GM12864 (cell line): ENCODE measurements around the gene GIMAP8.
A peak's percentile ranks its signal among the peaks of the same experiment; 100 is the strongest.

Experiments
- DNase-seq: peaks from one replicate; pipeline ENCODE4 v3.0.0-alpha.2; 2011; ENCODE audit warnings: low read depth
- H3K4me3 ChIP-seq: 2 replicates; pipeline ENCODE4 v1.5.1; 2011; ENCODE audit warnings: mild to moderate bottlenecking, low read depth, low read length, control low read depth
- TF ChIP-seq, protein P1 (sequence below): IDR thresholded peaks from 2 replicates; pipeline ENCODE4 v1.5.1; 2011; ENCODE audit warnings: low read depth, mild to moderate bottlenecking, moderate library complexity, low read length, control low read depth, inconsistent platforms; ENCODE audit errors: missing control alignments

The GIMAP8 gene

DNA sequence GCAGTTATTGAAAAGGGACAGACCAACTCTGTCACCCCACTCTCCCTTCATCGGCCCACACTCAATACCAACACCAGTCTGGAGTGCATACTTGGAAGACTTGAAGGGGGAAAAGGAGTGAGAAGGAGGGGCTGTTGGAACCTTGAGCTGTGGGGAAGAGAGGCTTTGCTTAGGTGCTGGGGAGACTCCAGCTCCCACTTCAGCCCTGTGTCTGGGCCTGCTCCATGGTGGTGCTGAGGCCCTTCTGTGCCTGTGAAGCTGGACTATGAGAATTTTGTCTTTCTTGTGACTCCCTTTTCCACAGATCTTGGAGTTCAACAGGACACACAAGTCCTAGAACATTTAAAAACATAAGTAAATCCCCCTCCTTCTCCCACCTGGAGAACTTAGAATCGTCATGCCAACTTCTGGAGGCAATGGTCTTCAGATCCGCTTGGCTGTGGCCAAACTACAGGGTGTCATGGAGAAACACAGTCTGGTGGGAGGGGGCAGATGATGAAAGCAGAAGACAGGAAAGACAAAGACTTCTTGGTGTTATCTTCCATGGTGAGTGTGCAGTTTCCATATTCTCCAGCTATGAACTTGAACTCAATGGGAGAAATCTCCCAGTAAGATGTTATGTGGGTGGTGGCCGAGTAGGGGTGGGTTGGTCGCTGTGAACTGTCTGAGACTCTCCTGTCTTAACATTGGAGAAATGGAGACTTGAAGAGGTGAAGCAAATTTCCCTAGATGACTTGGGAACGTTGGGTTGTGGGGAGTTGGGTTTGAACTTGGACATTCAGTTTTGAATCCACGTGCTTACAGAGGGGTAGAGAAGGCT lies 18.4 kb upstream of the GIMAP8 start:
- DNase-seq = no peak
- TF ChIP-seq, protein P1, sequence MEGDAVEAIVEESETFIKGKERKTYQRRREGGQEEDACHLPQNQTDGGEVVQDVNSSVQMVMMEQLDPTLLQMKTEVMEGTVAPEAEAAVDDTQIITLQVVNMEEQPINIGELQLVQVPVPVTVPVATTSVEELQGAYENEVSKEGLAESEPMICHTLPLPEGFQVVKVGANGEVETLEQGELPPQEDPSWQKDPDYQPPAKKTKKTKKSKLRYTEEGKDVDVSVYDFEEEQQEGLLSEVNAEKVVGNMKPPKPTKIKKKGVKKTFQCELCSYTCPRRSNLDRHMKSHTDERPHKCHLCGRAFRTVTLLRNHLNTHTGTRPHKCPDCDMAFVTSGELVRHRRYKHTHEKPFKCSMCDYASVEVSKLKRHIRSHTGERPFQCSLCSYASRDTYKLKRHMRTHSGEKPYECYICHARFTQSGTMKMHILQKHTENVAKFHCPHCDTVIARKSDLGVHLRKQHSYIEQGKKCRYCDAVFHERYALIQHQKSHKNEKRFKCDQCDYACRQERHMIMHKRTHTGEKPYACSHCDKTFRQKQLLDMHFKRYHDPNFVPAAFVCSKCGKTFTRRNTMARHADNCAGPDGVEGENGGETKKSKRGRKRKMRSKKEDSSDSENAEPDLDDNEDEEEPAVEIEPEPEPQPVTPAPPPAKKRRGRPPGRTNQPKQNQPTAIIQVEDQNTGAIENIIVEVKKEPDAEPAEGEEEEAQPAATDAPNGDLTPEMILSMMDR = no peak
- H3K4me3 ChIP-seq = no peak overlapping the region

DNA sequence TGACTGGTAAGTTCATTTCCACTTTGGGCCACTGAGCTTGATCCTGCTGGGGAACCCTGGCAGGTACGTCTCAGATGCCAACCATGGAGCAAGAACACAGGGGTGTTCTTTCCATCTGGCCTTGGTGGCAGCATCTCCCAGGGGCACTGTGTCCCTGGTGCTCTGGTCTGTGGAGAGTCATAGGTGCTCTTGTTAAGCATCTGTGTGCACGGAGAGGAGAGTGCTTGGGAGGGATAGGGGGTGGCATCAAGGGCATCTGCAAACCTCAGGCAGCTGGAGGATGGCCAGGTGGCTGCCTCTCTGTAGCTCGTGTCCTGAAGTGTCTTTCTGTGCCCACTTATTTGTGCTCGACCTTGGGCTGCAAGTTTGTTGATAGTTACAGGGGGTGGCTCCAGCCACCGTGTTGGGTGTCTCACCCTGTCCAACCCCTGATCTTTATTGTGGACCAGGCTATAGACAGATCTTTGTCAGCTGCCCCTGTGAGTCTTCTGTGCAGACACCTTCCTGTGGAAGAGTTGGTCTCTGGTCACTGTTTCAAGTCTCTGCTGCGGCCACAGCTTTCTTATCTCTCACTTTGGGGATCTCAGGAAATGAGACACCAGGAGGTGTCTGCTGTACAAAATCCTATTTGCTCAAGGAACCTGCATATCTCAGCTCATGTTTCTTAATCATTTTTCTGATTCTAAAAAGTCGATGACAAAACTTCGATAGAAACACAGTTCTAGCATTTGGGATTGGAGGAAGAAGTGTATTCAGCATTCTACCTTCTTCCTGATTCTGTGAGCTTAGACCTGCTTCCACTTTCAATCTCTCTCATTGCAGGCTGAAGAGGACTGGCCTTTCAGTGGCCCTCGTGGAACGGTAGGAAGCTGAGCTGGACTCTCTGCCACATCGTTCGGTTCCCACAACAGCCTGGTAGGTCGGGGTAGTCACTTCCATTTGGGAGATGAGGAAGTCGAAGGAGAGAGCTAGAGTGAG lies 17.2 kb upstream of the GIMAP8 start:
- DNase-seq = no peak
- TF ChIP-seq, protein P1 = no peak
- H3K4me3 ChIP-seq = peak overlapping the region; percentile 62

DNA sequence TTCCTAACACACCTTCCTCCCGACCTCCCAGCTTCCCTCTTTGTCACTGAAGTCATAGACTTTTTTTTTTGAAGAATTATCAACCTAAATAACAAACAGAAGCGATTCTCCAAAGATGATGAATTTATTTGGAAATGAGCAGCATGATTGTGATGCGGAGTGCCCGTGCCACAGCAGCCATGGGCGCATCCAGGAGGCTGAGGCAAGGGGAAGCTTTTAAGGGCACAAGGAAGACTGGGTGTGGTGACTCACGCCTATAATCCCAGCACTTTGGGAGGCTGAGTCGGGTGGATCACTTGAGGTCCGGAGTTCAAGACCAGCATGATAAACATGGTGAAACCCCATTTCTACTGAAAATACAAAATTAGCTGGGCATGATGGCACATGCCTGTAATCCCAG lies 16.2 kb upstream of the GIMAP8 start:
- peak overlapping the region; percentile 62 for H3K4me3 ChIP-seq
- TF ChIP-seq, protein P1 = no peak
- DNase-seq = no peak

DNA sequence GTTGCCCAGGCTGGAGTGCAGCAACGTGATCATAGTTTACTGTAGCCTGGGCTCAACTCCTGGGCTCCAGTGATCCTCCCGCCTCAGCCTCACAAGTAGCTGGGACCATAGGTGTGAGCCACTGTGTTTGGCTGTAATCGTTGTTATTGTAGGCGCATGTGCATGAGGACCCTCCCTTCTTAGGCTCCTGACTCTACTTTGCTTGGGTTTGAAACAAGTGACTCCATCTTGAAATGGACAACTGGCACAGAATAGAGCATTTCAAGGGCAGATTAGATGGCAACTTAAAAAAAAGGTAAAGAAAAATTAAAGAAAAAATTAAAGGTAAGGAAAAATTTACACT lies 15.4 kb upstream of the GIMAP8 start:
- H3K4me3 ChIP-seq = no peak overlapping the region; the same call in 1 of the 2 replicates
- DNase-seq = no peak
- TF ChIP-seq, protein P1 = no peak

DNA sequence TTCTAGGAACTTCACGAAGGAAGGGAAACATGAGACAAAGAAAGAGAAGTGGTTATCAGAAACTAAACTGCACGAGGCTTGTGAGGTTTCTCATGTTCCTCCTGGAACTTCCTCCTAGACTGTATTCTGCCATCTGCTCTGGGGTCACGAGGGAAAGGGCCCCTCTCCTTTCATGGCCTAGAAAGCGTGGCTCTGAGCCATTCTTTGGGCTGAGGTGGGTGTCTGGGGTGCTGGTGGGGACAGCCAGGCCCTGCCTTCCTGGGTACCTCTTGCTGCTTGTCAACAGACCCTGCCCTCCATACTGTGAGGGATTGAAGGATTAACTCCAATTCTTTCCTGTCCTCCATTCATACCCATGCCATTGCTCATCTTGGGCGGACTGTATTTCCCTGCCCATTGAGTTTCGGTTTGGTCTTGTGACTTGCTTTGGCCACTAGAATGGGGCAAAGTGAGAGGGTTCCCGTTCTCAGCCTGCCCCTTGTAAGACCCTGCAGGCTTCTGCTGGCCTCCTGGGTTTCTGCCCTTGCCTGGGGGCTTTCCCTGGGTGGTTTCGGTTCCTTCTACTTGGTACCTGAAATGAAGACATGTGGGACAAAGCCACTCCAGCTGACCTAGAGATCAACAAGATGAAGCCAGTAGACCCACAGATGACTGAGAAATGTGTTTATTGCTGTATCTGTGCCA lies 14.9 kb upstream of the GIMAP8 start:
- TF ChIP-seq, protein P1 = no peak
- H3K4me3 ChIP-seq = peak overlapping the region; percentile 34

DNA sequence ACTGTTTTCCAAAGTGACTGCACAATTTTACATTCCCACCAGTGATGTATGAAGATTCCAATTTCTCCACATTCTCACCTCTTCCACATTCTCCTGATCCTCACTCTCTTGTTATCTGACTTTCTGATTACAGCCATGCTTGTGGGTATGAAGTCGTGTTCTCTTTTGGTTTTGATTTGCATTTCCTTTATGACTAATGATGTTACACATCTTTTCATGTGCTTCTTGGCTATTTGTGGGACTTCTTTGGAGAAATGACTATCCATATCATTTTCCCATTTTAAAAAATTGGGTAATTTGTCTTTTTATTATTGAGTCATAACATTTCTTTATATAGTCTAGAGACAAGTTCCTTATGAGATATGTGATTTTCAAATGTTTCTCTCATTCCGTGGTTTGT lies 10.5 kb upstream of the GIMAP8 start:
- no peak for DNase-seq
- H3K4me3 ChIP-seq = no peak overlapping the region
- TF ChIP-seq, protein P1 = no peak

More for the DNA sequence above, 14.9 kb upstream of the GIMAP8 start:
- peak; percentile 98 for DNase-seq
